Measurements from ENCODE around the gene PTPN18.

PTPN18 gene

GRCh38 chr2:130352237-130352636, 3.6 kb upstream of the PTPN18 start:
- H3K4me1 ChIP-seq (ENCODE audit: control insufficient read depth in 1 of 2, insufficient read depth in 1 of 2, low read depth in 1 of 2, low read length in 1 of 2): peaks cover 51 to 54% of the 10 kb centered on the region in 2 experiments
- H3K27me3 ChIP-seq: no peaks in the 10 kb centered on the region
- H3K9me3 ChIP-seq: no peaks in the 10 kb centered on the region
- peaks cover 13% of the 10 kb centered on the region for H3K36me3 ChIP-seq
- no peak for TF ChIP-seq CTCF (IDR thresholded peaks at IDR 0.05)
- H3K4me3 ChIP-seq (ENCODE audit: low read depth in 1 of 2, low read length in 1 of 2): peak overlapping the region in 1 of 2 experiments; percentile 0
- peak overlapping the region; percentile 96 for H3K27ac ChIP-seq

DNA sequence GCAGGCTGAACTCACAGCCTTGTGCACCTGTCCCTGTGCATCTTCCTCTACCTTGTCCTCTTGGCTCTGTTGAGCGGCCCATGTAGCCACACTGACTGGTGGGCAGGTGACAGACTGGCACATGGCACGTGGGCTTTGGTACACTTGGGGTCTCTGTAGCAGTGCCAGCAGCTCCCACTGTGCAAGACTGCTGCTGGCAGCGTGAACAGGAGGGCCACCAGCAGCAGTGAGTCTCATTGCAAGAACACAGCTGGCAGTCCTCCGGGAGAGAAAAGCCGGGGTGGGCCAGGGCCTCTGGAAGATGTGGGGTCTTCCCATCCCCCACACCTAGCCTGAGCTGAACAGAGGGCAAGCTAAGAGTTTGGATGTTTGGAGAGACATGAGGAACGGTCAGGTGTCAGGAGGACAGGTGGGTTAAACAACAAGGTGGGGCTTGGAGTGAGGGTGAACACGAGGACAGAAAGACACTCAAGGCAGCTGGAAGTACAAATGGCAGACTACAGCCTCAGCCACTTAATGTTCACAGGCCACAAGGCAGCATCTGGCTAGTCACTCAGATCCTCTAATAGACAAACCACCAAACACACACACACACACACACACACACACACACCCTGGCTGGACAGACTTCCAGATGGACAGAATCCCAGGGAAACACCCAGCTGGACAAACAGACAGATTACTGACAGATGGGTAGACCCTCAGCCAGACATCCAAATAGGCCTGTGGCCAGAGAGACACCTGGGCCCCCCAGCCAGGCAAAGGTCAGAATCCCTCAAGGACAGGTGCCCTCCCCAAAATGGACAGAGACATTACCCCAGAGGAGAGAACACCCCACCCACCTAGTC, 2.3 kb upstream of the PTPN18 start:
- peaks cover 5% of the 10 kb centered on the region for H3K36me3 ChIP-seq
- no peak overlapping the region for H3K4me3 ChIP-seq (ENCODE audit: low read depth in 1 of 2, low read length in 1 of 2)
- peak overlapping the region; percentile 96 for H3K27ac ChIP-seq
- H3K9me3 ChIP-seq: no peaks in the 10 kb centered on the region
- TF ChIP-seq CTCF (IDR thresholded peaks at IDR 0.05): no peak
- no peaks in the 10 kb centered on the region for H3K27me3 ChIP-seq
- H3K4me1 ChIP-seq (ENCODE audit: control insufficient read depth in 1 of 2, insufficient read depth in 1 of 2, low read depth in 1 of 2, low read length in 1 of 2): peaks cover 51 to 54% of the 10 kb centered on the region in 2 experiments

DNA sequence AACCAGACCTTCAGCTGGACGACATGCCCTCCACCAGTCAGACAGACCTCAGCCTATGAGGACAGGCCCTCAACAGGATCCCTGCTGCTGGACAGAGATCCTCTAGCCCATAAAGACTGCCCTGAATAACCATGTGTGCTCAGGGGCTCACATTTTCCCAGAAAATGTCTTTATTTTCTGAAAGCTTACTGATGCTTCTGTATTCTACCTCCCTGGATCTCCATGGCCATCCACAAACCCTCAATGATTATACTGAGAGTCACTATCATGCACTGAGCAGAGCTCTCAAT, 1.8 kb upstream of the PTPN18 start:
- Histone ChIP-seq H3K27me3 (no peaks in the 10 kb centered on the region), H3K4me1 (ENCODE audit: control insufficient read depth in 1 of 2, insufficient read depth in 1 of 2, low read depth in 1 of 2, low read length in 1 of 2) (peaks cover 51 to 54% of the 10 kb centered on the region in 2 experiments), H3K36me3 (peaks cover 9% of the 10 kb centered on the region), H3K27ac (peak overlapping the region; percentile 96), H3K9me3 (no peaks in the 10 kb centered on the region), H3K4me3 (ENCODE audit: low read depth in 1 of 2, low read length in 1 of 2) (no peak overlapping the region)
- TF ChIP-seq CTCF (IDR thresholded peaks at IDR 0.05): no peak

DNA sequence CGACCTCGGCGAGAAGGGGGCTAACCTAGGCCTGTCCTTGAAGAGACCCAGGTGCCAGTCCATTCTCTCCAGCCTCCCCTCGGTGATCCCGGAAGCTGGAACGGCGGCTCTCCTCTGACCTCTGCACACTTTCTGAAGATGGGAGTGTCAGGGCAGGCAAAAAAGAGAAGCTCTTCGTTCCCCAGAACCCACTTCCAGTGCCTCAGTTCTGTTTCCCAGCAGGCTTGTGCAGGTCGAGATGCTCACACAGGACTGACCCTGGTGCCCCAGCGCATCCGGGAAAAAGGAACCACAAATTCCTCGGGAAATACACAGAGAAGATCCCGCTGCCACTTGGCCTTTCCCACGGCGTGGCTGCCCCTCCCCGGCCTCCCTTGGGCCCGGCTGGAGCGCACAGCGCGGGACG, 681 bp upstream of the PTPN18 start:
- TF ChIP-seq CTCF (IDR thresholded peaks at IDR 0.05): no peak
- H3K4me3 ChIP-seq (ENCODE audit: low read depth in 1 of 2, low read length in 1 of 2): peak overlapping the region; percentile 69 to 96
- no peaks in the 10 kb centered on the region for H3K9me3 ChIP-seq
- H3K36me3 ChIP-seq: peaks cover 13% of the 10 kb centered on the region
- peak overlapping the region; percentile 96 for H3K27ac ChIP-seq
- H3K27me3 ChIP-seq: no peaks in the 10 kb centered on the region
- H3K4me1 ChIP-seq (ENCODE audit: control insufficient read depth in 1 of 2, insufficient read depth in 1 of 2, low read depth in 1 of 2, low read length in 1 of 2): peaks cover 51 to 54% of the 10 kb centered on the region in 2 experiments

GRCh38 chr2:130357864-130358263, 2.0 kb downstream of the PTPN18 start:
- TF ChIP-seq CTCF (IDR thresholded peaks at IDR 0.05): no peak
- Histone ChIP-seq H3K27ac (no peak overlapping the region), H3K9me3 (no peaks in the 10 kb centered on the region), H3K4me3 (ENCODE audit: low read depth in 1 of 2, low read length in 1 of 2) (no peak overlapping the region), H3K4me1 (ENCODE audit: control insufficient read depth in 1 of 2, insufficient read depth in 1 of 2, low read depth in 1 of 2, low read length in 1 of 2) (peaks cover 35 to 39% of the 10 kb centered on the region in 2 experiments), H3K27me3 (no peaks in the 10 kb centered on the region), H3K36me3 (peaks cover 13% of the 10 kb centered on the region)

All from neutrophil (primary cell).